ENCODE results near the gene CPLX3. TPM values are rescaled to one million over a fixed set of nuclear protein-coding genes. Genes with fewer than 3 reads are reported as not detected.

The CPLX3 gene
- polyA plus RNA-seq, 3 donors from 2014 or later: not detected

GRCh38 chr15:74870436-74871215 is 44.2 kb downstream of the CPLX3 start:
- peaks cover 74 to 78% of the 10 kb centered on the region in 2 donors for H3K4me1 Mint-ChIP-seq
- no peak for DNase-seq
- H3K4me3 Mint-ChIP-seq: peak overlapping the region; percentile 73 to 80 (median 80)
- H3K9me3 Mint-ChIP-seq: no peaks in the 10 kb centered on the region
- H3K27me3 Mint-ChIP-seq (ENCODE audit: low read depth in 3 of 3): peaks cover 0 to 12% (median 9%) of the 10 kb centered on the region in 3 donors
- H3K27ac Mint-ChIP-seq: peak overlapping the region; percentile 86 to 93 (median 88)
- peaks cover 4 to 8% (median 8%) of the 10 kb centered on the region in 3 donors for H3K36me3 Mint-ChIP-seq

GRCh38 chr15:74872702-74873035 is 46.2 kb downstream of the CPLX3 start:
- Mint-ChIP-seq H3K36me3 (peaks cover 0 to 8% (median 4%) of the 10 kb centered on the region in 3 donors), H3K27me3 (ENCODE audit: low read depth in 3 of 3) (peaks cover 1 to 12% (median 9%) of the 10 kb centered on the region in 3 donors), H3K27ac (peak overlapping the region; percentile 91 to 98 (median 96)), H3K4me3 (peak overlapping the region; percentile 93 to 100 (median 99)), H3K4me1 (peaks cover 53 to 59% of the 10 kb centered on the region in 2 donors), H3K9me3 (no peaks in the 10 kb centered on the region)
- DNase-seq: no peak

GRCh38 chr15:74873036-74873755 is 46.8 kb downstream of the CPLX3 start, which contains the start of gene SCAMP2:
Gene SCAMP2, minus strand, starts transcription at chr15:74873365. Its CDS starts 110 bp downstream, at chr15:74873255.
- H3K36me3 Mint-ChIP-seq: peaks cover 0 to 5% (median 4%) of the 10 kb centered on the region in 3 donors
- peak within 1 kb of the TSS; percentile 93 to 100 (median 99) for H3K4me3 Mint-ChIP-seq
- no peaks in the 10 kb centered on the region for H3K9me3 Mint-ChIP-seq
- H3K27me3 Mint-ChIP-seq (ENCODE audit: low read depth in 3 of 3): peaks cover 1 to 12% (median 9%) of the 10 kb centered on the region in 3 donors
- H3K4me1 Mint-ChIP-seq: peaks cover 48 to 54% of the 10 kb centered on the region in 2 donors
- DNase-seq: peak; percentile 94 to 95 (median 95)
- peak within 1 kb of the TSS; percentile 94 to 98 (median 96) for H3K27ac Mint-ChIP-seq

GRCh38 chr15:74873756-74874424 is 47.5 kb downstream of the CPLX3 start:
- Mint-ChIP-seq H3K9me3 (no peaks in the 10 kb centered on the region), H3K36me3 (peaks cover 0 to 5% (median 4%) of the 10 kb centered on the region in 3 donors), H3K4me1 (peaks cover 41 to 48% of the 10 kb centered on the region in 2 donors), H3K27me3 (ENCODE audit: low read depth in 3 of 3) (peaks cover 1 to 12% (median 9%) of the 10 kb centered on the region in 3 donors), H3K27ac (peak overlapping the region; percentile 89 to 98 (median 95)), H3K4me3 (peak overlapping the region; percentile 93 to 100 (median 99))
- no peak for DNase-seq

GRCh38 chr15:74878273-74878672 is 51.8 kb downstream of the CPLX3 start:
- Mint-ChIP-seq H3K9me3 (no peaks in the 10 kb centered on the region), H3K27me3 (ENCODE audit: low read depth in 3 of 3) (peaks cover 1 to 9% (median 5%) of the 10 kb centered on the region in 3 donors), H3K4me1 (peaks cover 6 to 12% of the 10 kb centered on the region in 2 donors), H3K4me3 (no peak overlapping the region), H3K36me3 (no peaks in the 10 kb centered on the region), H3K27ac (no peak overlapping the region)
- no peak for DNase-seq

Other genes with a start within 250 kb of the CPLX3 start
- 10 to 100 TPM; 32.4 to 82.1 (median 68.2) TPM for gene CLK3, start 210.8 kb upstream of the CPLX3 start, polyA plus RNA-seq
- 10 to 100 TPM; 17.4 to 30.4 (median 26.1) TPM for gene EDC3, start 130.6 kb upstream of the CPLX3 start, polyA plus RNA-seq
- not detected for gene CYP1A1, start 101.1 kb upstream of the CPLX3 start, polyA plus RNA-seq
- not detected for gene CYP1A2, start 77.8 kb upstream of the CPLX3 start, polyA plus RNA-seq
- gene CSK, start 44.5 kb upstream of the CPLX3 start, polyA plus RNA-seq: 100 to 1,000 TPM in 1 of 3 donors, 10 to 100 TPM in 2; 94.0 to 180 (median 95.9) TPM
- gene LMAN1L, start 13.8 kb upstream of the CPLX3 start, polyA plus RNA-seq: not detected
- 10 to 100 TPM; 26.0 to 48.4 (median 32.0) TPM for gene ULK3, start 16.5 kb downstream of the CPLX3 start, polyA plus RNA-seq
- gene SCAMP2, start 46.7 kb downstream of the CPLX3 start, polyA plus RNA-seq: 100 to 1,000 TPM; 115 to 181 (median 141) TPM
- 10 to 100 TPM; 38.3 to 42.0 (median 40.9) TPM for gene MPI, start 63.4 kb downstream of the CPLX3 start, polyA plus RNA-seq
- gene FAM219B, start 80.2 kb downstream of the CPLX3 start, polyA plus RNA-seq: 10 to 100 TPM in 2 of 3 donors, 1 to 10 TPM in 1; 9.5 to 29.6 (median 24.8) TPM
- 100 to 1,000 TPM; 373 to 458 (median 447) TPM for gene COX5A, start 111.4 kb downstream of the CPLX3 start, polyA plus RNA-seq
- gene RPP25, start 130.1 kb downstream of the CPLX3 start, polyA plus RNA-seq: 1 to 10 TPM; 1.4 to 3.1 (median 2.1) TPM
- gene SCAMP5, start 168.9 kb downstream of the CPLX3 start, polyA plus RNA-seq: not detected
- gene PPCDC, start 197.0 kb downstream of the CPLX3 start, polyA plus RNA-seq: 10 to 100 TPM; 20.8 to 23.9 (median 23.1) TPM